ENCODE results near the gene PLCH2. TPM values are rescaled to one million over a fixed set of nuclear protein-coding genes. Genes with fewer than 3 reads are reported as not detected.

PLCH2 gene
- total RNA-seq, 5 donors from 2014 or later (not counting 1 experiment from before 2014, with no cell fraction given) = 20.2 to 59.1 (median 27.9) TPM

DNA sequence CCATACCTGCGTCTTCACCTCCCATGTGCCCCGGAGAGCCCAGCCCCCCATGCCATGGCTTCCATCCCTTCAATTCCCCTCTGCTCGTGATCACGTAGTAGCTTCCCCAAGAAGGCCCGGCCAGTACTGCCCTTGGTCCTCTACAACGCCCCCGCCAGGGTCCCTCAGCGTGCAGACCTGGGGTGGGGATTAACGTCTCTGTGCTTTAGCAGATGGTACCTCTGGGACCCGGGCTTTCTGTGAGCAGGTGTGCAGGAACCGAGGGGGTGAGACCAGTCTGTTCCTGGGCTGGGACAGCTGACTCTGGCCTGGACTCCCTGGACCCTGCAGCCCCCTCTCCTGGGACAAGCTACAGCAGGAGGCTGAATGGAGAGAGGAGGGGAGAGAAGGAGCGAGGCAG, 1.2 kb downstream of the PLCH2 start:
- H3K4me1 Mint-ChIP-seq = no peaks in the 10 kb centered on the region
- H3K27ac Mint-ChIP-seq = no peak overlapping the region
- 59% methylated on average over 4 of the region's 12 CpGs for WGBS (ENCODE audit: insufficient coverage)
- Histone ChIP-seq H3K4me1 (ENCODE audit: control insufficient read depth in 1 of 2, extremely low read depth in 1 of 2, insufficient read depth in 2 of 2, low read length in 2 of 2) (no peaks in the 10 kb centered on the region), H3K27me3 (replicated peaks in 1 of 2; ENCODE audit: control insufficient read depth in 2 of 2, extremely low read depth in 1 of 2, insufficient read depth in 2 of 2, low read length in 1 of 2) (no peaks in the 10 kb centered on the region), H3K36me3 (ENCODE audit: control insufficient read depth in 2 of 2, extremely low read depth in 1 of 2, insufficient read depth in 1 of 2, low read length in 1 of 2) (no peaks in the 10 kb centered on the region), H3K4me3 (ENCODE audit: control insufficient read depth in 1 of 2, extremely low read depth in 1 of 2, low read length in 1 of 2) (no peak overlapping the region), H3K27ac (ENCODE audit: low read length) (no peak overlapping the region), H3K9me3 (no peaks in the 10 kb centered on the region)
- ATAC-seq (replicated peaks in 1 of 4) (no peak), DNase-seq (no peak)
- H3K27me3 Mint-ChIP-seq = no peaks in the 10 kb centered on the region
- POLR2A ChIA-PET = no interaction called here
- CTCF ChIA-PET = no interaction called here
- H3K4me3 Mint-ChIP-seq = no peak overlapping the region
- H3K9me3 Mint-ChIP-seq = no peaks in the 10 kb centered on the region
- H3K36me3 Mint-ChIP-seq = no peaks in the 10 kb centered on the region

- ATAC-seq (replicated peaks in 1 of 4) = no peak
- no peak overlapping the region for H3K27ac Mint-ChIP-seq
- no peaks in the 10 kb centered on the region for H3K9me3 Mint-ChIP-seq
- H3K9me3 ChIP-seq = no peaks in the 10 kb centered on the region
- DNase-seq = no peak
- no peaks in the 10 kb centered on the region for H3K27me3 ChIP-seq (replicated peaks in 1 of 2; ENCODE audit: control insufficient read depth in 2 of 2, extremely low read depth in 1 of 2, insufficient read depth in 2 of 2, low read length in 1 of 2)
- H3K4me3 Mint-ChIP-seq = no peak overlapping the region
- H3K27me3 Mint-ChIP-seq = no peaks in the 10 kb centered on the region
- no peaks in the 10 kb centered on the region for H3K4me1 Mint-ChIP-seq
- H3K36me3 Mint-ChIP-seq = no peaks in the 10 kb centered on the region
- ChIA-PET CTCF (interaction anchor here in 1 of 2 donors (0.6 kb wide), 1 partner anchor 932 kb away, joined by 5 read pairs; no protein-coding TSS in a partner anchor), POLR2A (no interaction called here)
- H3K4me3 ChIP-seq (ENCODE audit: control insufficient read depth in 1 of 2, extremely low read depth in 1 of 2, low read length in 1 of 2) = no peak overlapping the region
- 81% methylated on average over 32 of the region's 35 CpGs for WGBS (ENCODE audit: insufficient coverage)
- H3K27ac ChIP-seq (ENCODE audit: low read length) = no peak overlapping the region
- no peaks in the 10 kb centered on the region for H3K4me1 ChIP-seq (ENCODE audit: control insufficient read depth in 1 of 2, extremely low read depth in 1 of 2, insufficient read depth in 2 of 2, low read length in 2 of 2)
- H3K36me3 ChIP-seq (ENCODE audit: control insufficient read depth in 2 of 2, extremely low read depth in 1 of 2, insufficient read depth in 1 of 2, low read length in 1 of 2) = no peaks in the 10 kb centered on the region
Observed at GRCh38 chr1:2477791-2478499, 1.9 kb downstream of the PLCH2 start.

- no peak overlapping the region for H3K27ac ChIP-seq (ENCODE audit: low read length)
- no peaks in the 10 kb centered on the region for H3K36me3 ChIP-seq (ENCODE audit: control insufficient read depth in 2 of 2, extremely low read depth in 1 of 2, insufficient read depth in 1 of 2, low read length in 1 of 2)
- WGBS (ENCODE audit: insufficient coverage) = 78% methylated on average over 19 of the region's 20 CpGs
- peaks cover 3% of the 10 kb centered on the region for H3K36me3 Mint-ChIP-seq
- H3K27me3 Mint-ChIP-seq = no peaks in the 10 kb centered on the region
- ATAC-seq (replicated peaks in 1 of 4) (no peak), DNase-seq (no peak)
- ChIA-PET POLR2A (no interaction called here), CTCF (no interaction called here)
- H3K9me3 ChIP-seq = no peaks in the 10 kb centered on the region
- peaks cover 0 to 4% (median 3%) of the 10 kb centered on the region in 3 donors for H3K4me1 Mint-ChIP-seq
- H3K4me1 ChIP-seq (ENCODE audit: control insufficient read depth in 1 of 2, extremely low read depth in 1 of 2, insufficient read depth in 2 of 2, low read length in 2 of 2) = peaks cover 0 to 3% of the 10 kb centered on the region in 2 experiments
- H3K4me3 Mint-ChIP-seq = no peak overlapping the region
- no peaks in the 10 kb centered on the region for H3K27me3 ChIP-seq (replicated peaks in 1 of 2; ENCODE audit: control insufficient read depth in 2 of 2, extremely low read depth in 1 of 2, insufficient read depth in 2 of 2, low read length in 1 of 2)
- H3K9me3 Mint-ChIP-seq = no peaks in the 10 kb centered on the region
- no peak overlapping the region for H3K4me3 ChIP-seq (ENCODE audit: control insufficient read depth in 1 of 2, extremely low read depth in 1 of 2, low read length in 1 of 2)
- H3K27ac Mint-ChIP-seq = no peak overlapping the region
Observed at GRCh38 chr1:2479186-2479585, 3.1 kb downstream of the PLCH2 start.

DNA sequence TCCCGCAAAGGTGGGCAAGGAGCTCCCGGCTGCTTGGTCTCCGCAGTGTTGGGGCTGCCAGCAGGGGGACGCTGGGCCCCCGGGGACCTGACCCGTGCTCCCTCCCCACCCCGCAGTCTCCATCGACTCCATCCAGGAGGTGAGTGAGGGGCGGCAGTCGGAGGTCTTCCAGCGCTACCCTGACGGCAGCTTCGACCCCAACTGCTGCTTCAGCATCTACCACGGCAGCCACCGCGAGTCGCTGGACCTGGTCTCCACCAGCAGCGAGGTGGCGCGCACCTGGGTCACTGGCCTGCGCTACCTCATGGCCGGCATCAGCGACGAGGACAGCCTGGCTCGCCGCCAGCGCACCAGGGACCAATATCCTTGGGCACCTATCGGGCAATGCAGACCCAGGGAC, 3.5 kb downstream of the PLCH2 start:
- Histone ChIP-seq H3K27ac (ENCODE audit: low read length) (no peak overlapping the region), H3K9me3 (no peaks in the 10 kb centered on the region), H3K27me3 (replicated peaks in 1 of 2; ENCODE audit: control insufficient read depth in 2 of 2, extremely low read depth in 1 of 2, insufficient read depth in 2 of 2, low read length in 1 of 2) (no peaks in the 10 kb centered on the region), H3K4me1 (ENCODE audit: control insufficient read depth in 1 of 2, extremely low read depth in 1 of 2, insufficient read depth in 2 of 2, low read length in 2 of 2) (peaks cover 0 to 7% of the 10 kb centered on the region in 2 experiments), H3K36me3 (ENCODE audit: control insufficient read depth in 2 of 2, extremely low read depth in 1 of 2, insufficient read depth in 1 of 2, low read length in 1 of 2) (no peaks in the 10 kb centered on the region), H3K4me3 (ENCODE audit: control insufficient read depth in 1 of 2, extremely low read depth in 1 of 2, low read length in 1 of 2) (no peak overlapping the region)
- Mint-ChIP-seq H3K9me3 (no peaks in the 10 kb centered on the region), H3K4me1 (peaks cover 0 to 6% (median 4%) of the 10 kb centered on the region in 3 donors), H3K27ac (no peak overlapping the region), H3K36me3 (peaks cover 4% of the 10 kb centered on the region), H3K27me3 (no peaks in the 10 kb centered on the region), H3K4me3 (no peak overlapping the region)
- ChIA-PET POLR2A (no interaction called here), CTCF (no interaction called here)
- 93% methylated on average over 27 of the region's 28 CpGs for WGBS (ENCODE audit: insufficient coverage)
- no peak for ATAC-seq (replicated peaks in 1 of 4)
- DNase-seq = no peak

- ChIA-PET CTCF (no interaction called here), POLR2A (no interaction called here)
- ATAC-seq (replicated peaks in 1 of 4) = no peak
- peaks cover 0 to 8% of the 10 kb centered on the region in 2 experiments for H3K4me1 ChIP-seq (ENCODE audit: control insufficient read depth in 1 of 2, extremely low read depth in 1 of 2, insufficient read depth in 2 of 2, low read length in 2 of 2)
- Mint-ChIP-seq H3K27ac (no peak overlapping the region), H3K4me1 (peaks cover 0 to 6% (median 4%) of the 10 kb centered on the region in 3 donors), H3K36me3 (peaks cover 4% of the 10 kb centered on the region), H3K4me3 (no peak overlapping the region), H3K27me3 (no peaks in the 10 kb centered on the region), H3K9me3 (no peaks in the 10 kb centered on the region)
- no peak overlapping the region for H3K4me3 ChIP-seq (ENCODE audit: control insufficient read depth in 1 of 2, extremely low read depth in 1 of 2, low read length in 1 of 2)
- WGBS (ENCODE audit: insufficient coverage) = 81% methylated on average over 18 of the region's 18 CpGs
- no peaks in the 10 kb centered on the region for H3K9me3 ChIP-seq
- no peaks in the 10 kb centered on the region for H3K27me3 ChIP-seq (replicated peaks in 1 of 2; ENCODE audit: control insufficient read depth in 2 of 2, extremely low read depth in 1 of 2, insufficient read depth in 2 of 2, low read length in 1 of 2)
- no peaks in the 10 kb centered on the region for H3K36me3 ChIP-seq (ENCODE audit: control insufficient read depth in 2 of 2, extremely low read depth in 1 of 2, insufficient read depth in 1 of 2, low read length in 1 of 2)
- H3K27ac ChIP-seq (ENCODE audit: low read length) = no peak overlapping the region
- DNase-seq = no peak
Observed at GRCh38 chr1:2480236-2480985, 4.3 kb downstream of the PLCH2 start.

DNA sequence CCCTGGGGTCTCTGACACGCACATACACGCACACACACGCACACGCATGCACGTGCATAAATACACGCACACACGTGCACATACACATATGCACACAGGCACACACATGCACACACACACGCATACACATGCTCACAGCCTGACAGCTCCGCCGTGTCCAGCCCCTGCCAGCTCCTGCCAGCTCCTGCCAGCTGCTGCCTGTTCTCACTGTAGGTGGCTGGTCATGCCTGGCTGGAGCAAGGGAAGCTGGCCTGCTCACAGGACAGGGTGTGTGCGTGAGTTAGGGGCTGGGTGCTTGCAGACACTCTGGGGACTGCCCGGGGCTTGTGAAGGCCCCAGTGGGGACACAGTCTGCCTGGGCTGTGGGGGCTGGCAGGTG, 4.9 kb downstream of the PLCH2 start:
- no peaks in the 10 kb centered on the region for H3K9me3 Mint-ChIP-seq
- ATAC-seq (replicated peaks in 1 of 4) (peak in 1 of 4 experiments; percentile 10), DNase-seq (no peak)
- no peak overlapping the region for H3K27ac ChIP-seq (ENCODE audit: low read length)
- peaks cover 0 to 6% (median 4%) of the 10 kb centered on the region in 3 donors for H3K4me1 Mint-ChIP-seq
- no peaks in the 10 kb centered on the region for H3K27me3 Mint-ChIP-seq
- H3K4me1 ChIP-seq (ENCODE audit: control insufficient read depth in 1 of 2, extremely low read depth in 1 of 2, insufficient read depth in 2 of 2, low read length in 2 of 2) = peaks cover 0 to 8% of the 10 kb centered on the region in 2 experiments
- H3K27ac Mint-ChIP-seq = no peak overlapping the region
- CTCF ChIA-PET = no interaction called here
- no peaks in the 10 kb centered on the region for H3K9me3 ChIP-seq
- WGBS (ENCODE audit: insufficient coverage) = 89% methylated on average over 7 of the region's 12 CpGs
- no peaks in the 10 kb centered on the region for H3K36me3 ChIP-seq (ENCODE audit: control insufficient read depth in 2 of 2, extremely low read depth in 1 of 2, insufficient read depth in 1 of 2, low read length in 1 of 2)
- POLR2A ChIA-PET = no interaction called here
- peaks cover 4% of the 10 kb centered on the region for H3K36me3 Mint-ChIP-seq
- no peak overlapping the region for H3K4me3 Mint-ChIP-seq
- H3K4me3 ChIP-seq (ENCODE audit: control insufficient read depth in 1 of 2, extremely low read depth in 1 of 2, low read length in 1 of 2) = no peak overlapping the region
- no peaks in the 10 kb centered on the region for H3K27me3 ChIP-seq (replicated peaks in 1 of 2; ENCODE audit: control insufficient read depth in 2 of 2, extremely low read depth in 1 of 2, insufficient read depth in 2 of 2, low read length in 1 of 2)
